Testis (tissue), 3 donors: ENCODE results near the gene PRKG1. TPM values are rescaled to one million over a fixed set of nuclear protein-coding genes. Genes with fewer than 3 reads are reported as not detected.

Experiments used
- DNase-seq: peaks from one replicate; pipeline ENCODE4 v3.0.0-alpha.2; 2019
- H3K27ac ChIP-seq, 2 donors: fragments of 200-600 bp; sonication (generic); one replicate each; pipeline ENCODE4 v1.5.1; 2019
- H3K27me3 ChIP-seq: fragments of 200-600 bp; sonication (generic); one replicate; pipeline ENCODE4 v1.5.1; 2019
- H3K36me3 ChIP-seq: fragments of 200-600 bp; sonication (generic); one replicate; pipeline ENCODE4 v1.5.1; 2017; ENCODE audit warnings: low read depth; ENCODE audit errors: missing control alignments
- H3K4me1 ChIP-seq: fragments of 200-600 bp; sonication (generic); one replicate; pipeline ENCODE4 v1.5.1; 2019
- H3K4me3 ChIP-seq, 2 donors: fragments of 200-600 bp; sonication (generic); one replicate each; pipeline ENCODE4 v1.5.1; 2017 to 2019
- H3K9me3 ChIP-seq: fragments of 200-600 bp; sonication (generic); one replicate; pipeline ENCODE4 v1.5.1; 2017
- POLR2A ChIP-seq: fragments of 450-650 bp; IDR thresholded peaks from one replicate; pipeline ENCODE4 v1.6.1; 2017; ENCODE audit warnings: antibody characterized with exemption, mild to moderate bottlenecking, moderate library complexity
- WGBS, 2 donors: methylation state at CpG; one replicate each; pipeline ENCODE4 v1.1.5; 2018; 5-methylcytosine and 5-hydroxymethylcytosine counted together
- intact Hi-C: fragments of 100-400 bp; cut with DNase I; formaldehyde crosslinking; loops from one replicate; pipeline ENCODE4 v1.15.1; 2023; ENCODE audit warnings: low total_unique reads
- polyA plus RNA-seq: library from polyadenylated mRNA; stranded (reverse); fragments of 350-450 nt; fragmentation: Illumina TruSeq; extraction: RNeasy Lipid Tissue Mini Kit (QIAGEN cat#74804); gene quantifications from one replicate; pipeline ENCODE4 v1.2.3, GENCODE V29; 2014; ENCODE audit warnings: low read depth, low replicate concordance; ENCODE audit not compliant: insufficient read depth
- total RNA-seq, 2 donors: library from RNA; depleted of rRNA; stranded (reverse); fragments of >200 nt; gene quantifications; one replicate each; pipeline ENCODE4 v1.2.3, GENCODE V29; 2016
- TF ChIP-seq, protein P1 (sequence below), 3 experiments: fragments of 450-650 bp in 2 of 3; fragments of 200-600 bp in 1 of 3; sonication (generic) in 1 of 3; IDR thresholded peaks; one replicate each; pipeline ENCODE4 v1.5.1; 2016 to 2019; ENCODE audit warnings: antibody characterized with exemption in 3 of 3, mild to moderate bottlenecking in 2 of 3, moderate library complexity in 1 of 3

The PRKG1 gene
- total and polyA plus RNA-seq, 3 donors from 2014 or later, result 6.3 to 15.3 (median 12.5) TPM

DNA sequence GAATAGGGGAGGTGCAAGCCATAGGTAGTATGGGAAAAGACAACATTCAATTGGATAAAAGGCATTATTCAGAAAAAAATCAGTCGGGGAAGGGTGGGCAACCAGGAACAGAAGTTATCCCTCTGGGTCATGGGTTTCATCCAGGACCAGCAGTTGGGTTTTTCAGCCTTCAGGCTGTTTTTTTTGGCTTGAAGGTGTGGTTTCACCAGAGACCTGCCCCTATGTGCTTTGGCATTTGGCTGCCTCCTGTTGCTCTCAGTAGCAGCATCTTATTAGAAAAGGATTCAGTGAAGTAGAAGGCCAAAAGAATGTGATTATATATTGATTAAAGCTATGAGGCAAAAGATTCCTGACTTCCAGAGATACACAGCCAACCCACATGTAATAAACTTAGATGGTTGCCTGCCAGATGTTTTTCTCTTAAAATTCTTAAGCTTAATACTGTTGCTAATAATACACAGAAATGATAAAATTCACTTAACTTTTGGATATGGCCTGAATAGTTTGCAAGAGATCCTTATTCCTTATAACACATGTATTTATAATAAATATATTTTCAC is 876.8 kb downstream of the PRKG1 start:
- no peak overlapping the region for H3K4me3 ChIP-seq
- TF ChIP-seq, protein P1, sequence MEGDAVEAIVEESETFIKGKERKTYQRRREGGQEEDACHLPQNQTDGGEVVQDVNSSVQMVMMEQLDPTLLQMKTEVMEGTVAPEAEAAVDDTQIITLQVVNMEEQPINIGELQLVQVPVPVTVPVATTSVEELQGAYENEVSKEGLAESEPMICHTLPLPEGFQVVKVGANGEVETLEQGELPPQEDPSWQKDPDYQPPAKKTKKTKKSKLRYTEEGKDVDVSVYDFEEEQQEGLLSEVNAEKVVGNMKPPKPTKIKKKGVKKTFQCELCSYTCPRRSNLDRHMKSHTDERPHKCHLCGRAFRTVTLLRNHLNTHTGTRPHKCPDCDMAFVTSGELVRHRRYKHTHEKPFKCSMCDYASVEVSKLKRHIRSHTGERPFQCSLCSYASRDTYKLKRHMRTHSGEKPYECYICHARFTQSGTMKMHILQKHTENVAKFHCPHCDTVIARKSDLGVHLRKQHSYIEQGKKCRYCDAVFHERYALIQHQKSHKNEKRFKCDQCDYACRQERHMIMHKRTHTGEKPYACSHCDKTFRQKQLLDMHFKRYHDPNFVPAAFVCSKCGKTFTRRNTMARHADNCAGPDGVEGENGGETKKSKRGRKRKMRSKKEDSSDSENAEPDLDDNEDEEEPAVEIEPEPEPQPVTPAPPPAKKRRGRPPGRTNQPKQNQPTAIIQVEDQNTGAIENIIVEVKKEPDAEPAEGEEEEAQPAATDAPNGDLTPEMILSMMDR (IDR thresholded peaks at IDR 0.05), result no peak
- no peak for TF ChIP-seq POLR2A
- H3K27ac ChIP-seq, result peak overlapping the region in 1 of 2 donors; percentile 21
- no peaks in the 10 kb centered on the region for H3K36me3 ChIP-seq
- H3K27me3 ChIP-seq, result no peaks in the 10 kb centered on the region
- no peaks in the 10 kb centered on the region for H3K4me1 ChIP-seq
- intact Hi-C loops, result no loop called here
- H3K9me3 ChIP-seq, result no peaks in the 10 kb centered on the region
- 56 to 58% methylated on average over 1 of the region's 1 CpG for WGBS, 2 donors
- DNase-seq, result no peak

DNA sequence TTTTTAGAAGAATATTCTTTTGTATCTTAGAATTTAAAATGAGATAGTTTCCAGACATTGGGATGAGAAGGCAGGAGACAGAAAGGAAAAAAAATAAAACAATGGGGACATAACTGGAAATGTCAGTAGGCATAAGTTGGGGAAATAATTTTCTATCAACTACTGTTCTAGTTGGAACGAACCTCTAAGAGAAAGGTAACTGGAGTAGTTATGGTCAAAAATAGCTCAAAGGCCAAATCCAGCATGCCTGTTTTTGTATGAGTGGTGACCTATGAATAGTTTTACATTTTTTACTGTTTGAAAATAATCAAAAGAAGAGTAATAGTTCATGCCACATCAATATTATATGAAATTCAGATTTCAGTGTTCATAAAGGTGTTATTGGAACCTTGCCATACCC is 877.3 kb downstream of the PRKG1 start:
- Histone ChIP-seq H3K4me3 (no peak overlapping the region), H3K4me1 (no peaks in the 10 kb centered on the region), H3K27ac (peak overlapping the region in 1 of 2 donors; percentile 21), H3K9me3 (no peaks in the 10 kb centered on the region), H3K27me3 (no peaks in the 10 kb centered on the region), H3K36me3 (no peaks in the 10 kb centered on the region)
- TF ChIP-seq, protein P1 (IDR thresholded peaks at IDR 0.05), result no peak
- TF ChIP-seq POLR2A, result no peak
- intact Hi-C loops, result no loop called here
- no peak for DNase-seq
- WGBS, 2 donors, result 40 to 65% methylated on average over 1 of the region's 1 CpG

DNA sequence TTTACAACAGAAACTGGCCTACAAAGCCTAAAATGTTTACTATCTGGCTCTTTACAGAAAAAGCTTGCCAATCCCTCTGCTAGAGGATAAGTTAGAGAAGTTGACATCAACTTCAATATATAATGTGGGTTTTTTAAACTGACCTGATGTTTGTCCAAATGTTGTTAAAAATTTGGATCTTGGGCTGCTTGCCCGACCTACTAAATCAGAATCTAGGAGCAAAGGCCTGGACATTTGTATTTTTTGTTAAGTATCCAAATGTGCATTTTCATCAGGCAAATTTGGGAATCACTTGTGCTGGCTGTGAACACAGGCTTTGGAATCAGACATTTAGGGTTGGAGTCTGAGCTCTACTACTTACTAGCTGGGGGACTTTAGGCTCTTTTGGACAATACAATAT is 877.8 kb downstream of the PRKG1 start:
- DNase-seq, result no peak
- TF ChIP-seq, protein P1 (IDR thresholded peaks at IDR 0.05), result no peak
- no peak for TF ChIP-seq POLR2A
- H3K4me3 ChIP-seq, result no peak overlapping the region
- H3K36me3 ChIP-seq, result no peaks in the 10 kb centered on the region
- WGBS, 2 donors, result 29 to 70% methylated on average over 1 of the region's 1 CpG
- intact Hi-C loops, result no loop called here
- H3K4me1 ChIP-seq, result no peaks in the 10 kb centered on the region
- peak overlapping the region in 1 of 2 donors; percentile 21 for H3K27ac ChIP-seq
- H3K9me3 ChIP-seq, result no peaks in the 10 kb centered on the region
- H3K27me3 ChIP-seq, result no peaks in the 10 kb centered on the region

DNA sequence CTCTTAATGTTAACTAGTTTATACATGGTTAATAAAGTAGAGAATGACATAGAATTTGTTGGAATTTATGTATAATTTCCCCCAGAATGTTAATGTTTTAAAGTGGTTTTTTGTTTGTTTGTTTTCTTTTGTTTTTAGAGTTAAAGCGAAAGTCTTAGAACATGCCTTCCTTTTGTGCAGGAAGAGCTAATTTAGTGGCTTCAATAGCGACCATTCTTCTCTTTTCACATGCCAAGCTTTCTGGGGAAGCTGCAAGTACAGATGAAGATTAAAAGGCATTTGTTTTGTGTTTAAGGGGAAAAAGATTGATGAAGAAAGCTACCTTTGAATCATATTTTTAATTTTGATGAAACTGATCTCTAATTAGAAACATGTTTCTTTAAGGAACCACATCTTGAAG is 881.4 kb downstream of the PRKG1 start:
- no peak for DNase-seq
- intact Hi-C loops, result no loop called here
- H3K4me3 ChIP-seq, result no peak overlapping the region
- 63 to 70% methylated on average over 2 of the region's 2 CpGs for WGBS, 2 donors
- H3K36me3 ChIP-seq, result no peaks in the 10 kb centered on the region
- no peak overlapping the region for H3K27ac ChIP-seq
- no peaks in the 10 kb centered on the region for H3K27me3 ChIP-seq
- H3K4me1 ChIP-seq, result no peaks in the 10 kb centered on the region
- no peaks in the 10 kb centered on the region for H3K9me3 ChIP-seq
- TF ChIP-seq, protein P1 (IDR thresholded peaks at IDR 0.05), result no peak
- no peak for TF ChIP-seq POLR2A

DNA sequence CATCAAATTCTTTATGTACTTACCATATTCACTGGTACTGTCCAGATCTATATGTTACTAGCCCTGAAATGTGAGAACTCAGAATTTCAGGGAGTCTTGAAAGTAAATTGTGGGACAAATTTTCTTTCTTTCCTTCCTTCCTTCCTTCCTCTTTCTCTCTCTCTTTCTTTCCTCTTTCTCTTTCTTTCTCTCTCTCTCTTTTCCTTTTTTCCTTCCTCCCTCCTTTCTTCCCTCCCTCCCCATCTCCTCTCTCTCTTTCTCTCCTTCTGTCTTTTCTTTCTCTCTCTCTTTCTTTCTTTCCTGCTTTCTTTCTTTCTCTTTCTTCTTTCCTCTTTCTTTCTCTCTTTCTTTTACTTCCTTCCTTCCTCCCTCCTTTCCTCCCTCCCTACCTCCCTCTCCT is 882.5 kb downstream of the PRKG1 start:
- no peaks in the 10 kb centered on the region for H3K36me3 ChIP-seq
- no peaks in the 10 kb centered on the region for H3K4me1 ChIP-seq
- intact Hi-C loops, result no loop called here
- no peak for TF ChIP-seq POLR2A
- TF ChIP-seq, protein P1 (IDR thresholded peaks at IDR 0.05), result no peak
- H3K4me3 ChIP-seq, result no peak overlapping the region
- H3K27me3 ChIP-seq, result no peaks in the 10 kb centered on the region
- H3K27ac ChIP-seq, result no peak overlapping the region
- DNase-seq, result no peak
- H3K9me3 ChIP-seq, result no peaks in the 10 kb centered on the region
